ENCODE results near the gene B4GALT2.

The B4GALT2 gene

DNA sequence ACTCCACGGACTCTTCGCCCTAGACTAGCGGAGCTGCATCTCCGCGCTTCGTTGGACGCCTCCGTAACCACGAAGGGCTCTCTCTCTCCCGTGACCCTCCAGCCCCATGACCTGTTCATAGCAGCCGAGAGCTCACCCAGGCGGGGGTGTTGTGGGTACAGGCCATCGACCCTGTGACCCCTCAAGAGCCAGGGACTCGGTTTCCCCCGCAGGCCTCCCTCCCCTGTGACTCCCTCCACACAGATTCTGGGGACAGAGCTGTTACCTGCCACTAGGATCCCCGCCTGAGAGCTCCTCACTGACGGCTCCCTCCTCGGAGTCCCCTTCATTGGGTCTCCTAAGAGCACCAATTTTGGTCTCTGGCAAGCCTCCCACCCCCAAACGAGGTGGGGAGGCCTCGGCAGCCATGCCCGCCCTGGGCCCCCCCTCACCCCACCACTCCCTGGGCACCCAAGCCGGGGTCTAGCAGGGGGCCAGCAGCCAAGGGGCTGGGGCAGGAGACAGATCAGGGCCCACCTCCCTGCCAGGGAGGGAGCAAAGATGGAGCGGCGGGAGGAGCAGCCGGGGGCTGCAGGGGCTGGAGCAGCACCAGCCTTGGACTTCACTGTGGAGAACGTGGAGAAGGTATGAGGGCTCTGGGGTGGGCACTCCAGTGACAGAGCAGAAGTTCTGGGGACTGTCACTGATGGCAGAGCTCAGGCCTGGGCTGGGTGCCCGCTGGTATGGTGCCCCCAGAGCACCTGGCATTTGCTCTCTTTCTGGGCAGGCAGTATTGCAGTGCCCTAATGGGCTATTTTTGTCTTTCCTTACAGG is 31.7 kb upstream of the B4GALT2 start:
- DNase-seq: no peak

- no peak for DNase-seq
These were observed 31.1 kb upstream of the B4GALT2 start for GRCh38 chr1:43947874-43948437.

DNA sequence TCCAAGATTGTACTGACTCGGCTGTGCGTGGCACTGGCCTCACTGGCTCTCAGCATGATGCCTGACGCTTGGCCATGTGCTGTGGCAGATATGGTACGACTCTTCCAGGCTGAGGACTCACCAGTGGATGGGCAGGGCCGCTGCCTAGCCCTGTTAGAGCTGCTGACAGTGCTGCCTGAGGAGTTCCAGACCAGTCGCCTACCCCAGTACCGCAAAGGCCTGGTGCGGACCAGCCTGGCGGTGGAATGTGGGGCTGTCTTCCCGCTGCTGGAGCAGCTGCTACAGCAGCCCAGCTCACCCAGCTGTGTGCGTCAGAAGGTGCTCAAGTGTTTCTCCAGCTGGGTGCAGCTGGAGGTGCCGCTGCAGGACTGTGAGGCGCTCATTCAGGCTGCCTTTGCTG is 29.3 kb upstream of the B4GALT2 start:
- DNase-seq: no peak

- DNase-seq: no peak
These were observed 27.7 kb upstream of the B4GALT2 start for GRCh38 chr1:43951021-43951985.

GRCh38 chr1:43952731-43953346 is 26.2 kb upstream of the B4GALT2 start:
- DNase-seq: no peak

DNA sequence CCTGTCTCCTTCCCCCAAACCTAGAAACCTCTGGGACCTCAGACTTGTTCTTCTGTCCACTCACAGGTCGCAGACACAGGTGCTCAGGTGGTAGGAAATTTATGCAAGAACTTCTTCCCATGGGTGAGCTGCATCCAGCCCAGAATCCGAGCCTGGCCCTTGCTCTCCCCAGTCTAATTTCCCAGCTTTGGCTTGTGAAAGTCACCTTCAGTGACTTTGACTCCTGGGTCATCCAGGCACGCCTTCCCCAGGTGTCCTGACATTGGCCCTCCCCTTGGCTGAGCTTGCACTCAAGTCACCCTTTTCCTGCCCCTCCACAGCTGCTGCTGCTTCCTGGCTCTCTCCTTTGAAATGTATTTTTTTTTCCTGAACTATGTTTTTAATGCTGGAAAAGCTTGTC is 25.6 kb upstream of the B4GALT2 start:
- DNase-seq: no peak

- no peak for DNase-seq
These were observed 25.0 kb upstream of the B4GALT2 start for GRCh38 chr1:43954036-43954435.

DNA sequence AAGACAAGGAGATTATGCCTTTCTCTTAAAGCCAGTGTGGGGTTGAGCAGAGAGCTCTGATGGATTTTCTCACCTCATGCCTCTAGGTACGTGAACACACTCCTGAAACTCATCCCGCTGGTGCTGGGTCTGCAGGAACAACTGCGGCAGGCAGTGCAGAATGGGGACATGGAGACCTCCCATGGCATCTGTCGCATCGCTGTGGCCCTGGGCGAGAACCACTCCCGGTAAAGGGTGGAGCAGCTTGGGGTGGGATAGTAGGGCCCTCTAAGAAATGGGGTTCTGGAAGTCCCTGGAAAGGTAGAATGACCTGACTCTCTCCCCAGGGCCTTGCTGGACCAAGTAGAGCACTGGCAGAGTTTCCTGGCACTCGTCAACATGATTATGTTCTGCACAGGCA is 22.8 kb upstream of the B4GALT2 start:
- DNase-seq: no peak

- no peak for DNase-seq
These were observed 21.5 kb upstream of the B4GALT2 start for GRCh38 chr1:43957407-43958040.

GRCh38 chr1:43958351-43959255 is 20.4 kb upstream of the B4GALT2 start:
- no peak for DNase-seq

GRCh38 chr1:43960798-43961197 is 18.2 kb upstream of the B4GALT2 start:
- no peak for DNase-seq

GRCh38 chr1:43961692-43962091 is 17.3 kb upstream of the B4GALT2 start:
- DNase-seq: no peak

GRCh38 chr1:43962324-43962723 is 16.7 kb upstream of the B4GALT2 start:
- DNase-seq: no peak

GRCh38 chr1:43963006-43963405 is 16.0 kb upstream of the B4GALT2 start:
- no peak for DNase-seq

GRCh38 chr1:43963890-43964289 is 15.1 kb upstream of the B4GALT2 start:
- DNase-seq: no peak

GRCh38 chr1:43965316-43965715 is 13.7 kb upstream of the B4GALT2 start:
- DNase-seq: no peak

- no peak for DNase-seq
These were observed 10.6 kb upstream of the B4GALT2 start for GRCh38 chr1:43968348-43968948.

GRCh38 chr1:43969416-43969745 is 9.6 kb upstream of the B4GALT2 start:
- DNase-seq: no peak

GRCh38 chr1:43969746-43970466 is 9.1 kb upstream of the B4GALT2 start, which contains the start of gene DPH2:
Gene DPH2, plus strand, starts transcription at chr1:43970010. Its CDS starts 166 bp downstream, at chr1:43970176.
- DNase-seq: peak; percentile 96

DNA sequence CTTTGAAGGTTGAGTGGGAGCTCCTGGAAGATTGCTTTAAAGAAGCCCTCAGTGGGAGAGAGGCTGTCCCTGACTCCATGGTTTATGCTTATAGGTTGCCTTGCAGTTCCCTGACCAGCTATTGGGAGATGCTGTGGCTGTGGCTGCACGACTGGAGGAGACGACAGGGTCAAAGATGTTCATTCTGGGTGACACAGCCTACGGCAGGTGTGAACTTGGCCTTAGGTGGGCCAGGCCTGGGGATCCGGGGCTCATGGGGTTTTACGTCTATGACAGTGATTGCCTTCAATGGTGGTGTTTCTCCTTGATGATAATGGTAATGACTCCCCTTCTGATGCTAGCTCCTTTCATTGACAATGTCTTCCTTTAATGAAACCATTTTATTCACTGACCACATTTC is 8.5 kb upstream of the B4GALT2 start:
- DNase-seq: no peak

All from CD4-positive, alpha-beta T cell treated with Interleukin-10 for 1 hour (primary cell).